Neural cell (in vitro differentiated cells): ENCODE results near the gene SH3PXD2A. TPM values are rescaled to one million over a fixed set of nuclear protein-coding genes. Genes with fewer than 3 reads are reported as not detected.

ENCODE experiments used
- H2AFZ ChIP-seq: fragments of 200-600, 300-800 bp; sonication (generic), shearing (Covaris generic); 2 replicates; pipeline ENCODE4 v1.6.0; 2014; ENCODE audit warnings: low read depth, mild to moderate bottlenecking, antibody characterized with exemption, low read length, moderate library complexity
- H3F3A ChIP-seq: fragments of 200-600 bp; shearing (Covaris generic); 2 replicates; pipeline ENCODE4 v1.6.1; 2016; ENCODE audit warnings: mild to moderate bottlenecking, moderate library complexity, mixed read lengths, antibody characterized with exemption, low read length; ENCODE audit not compliant: insufficient read depth, poor library complexity, severe bottlenecking
- H3K27ac ChIP-seq: fragments of 200-600, 300-800 bp; sonication (generic), shearing (Covaris generic); 2 replicates; pipeline ENCODE4 v1.5.1; 2014; ENCODE audit warnings: mild to moderate bottlenecking, low read length, moderate library complexity
- H3K27me3 ChIP-seq: fragments of 300-800, 200-600 bp; sonication (generic), shearing (Covaris generic); 2 replicates; pipeline ENCODE4 v1.6.0; 2014; ENCODE audit warnings: mild to moderate bottlenecking, low read depth, low read length, moderate library complexity; ENCODE audit not compliant: insufficient read depth
- H3K36me3 ChIP-seq: fragments of 300-800, 200-600 bp; sonication (generic), shearing (Covaris generic); 2 replicates; pipeline ENCODE4 v1.5.1; 2014; ENCODE audit warnings: mild to moderate bottlenecking, antibody characterized with exemption, low read length, moderate library complexity; ENCODE audit not compliant: insufficient read depth
- H3K4me2 ChIP-seq: fragments of 300-800, 200-600 bp; sonication (generic), shearing (Covaris generic); 2 replicates; pipeline ENCODE4 v1.6.0; 2014; ENCODE audit warnings: mild to moderate bottlenecking, low read length
- H3K4me3 ChIP-seq: fragments of 300-800, 200-600 bp; sonication (generic), shearing (Covaris generic); 2 replicates; pipeline ENCODE4 v1.5.1; 2014; ENCODE audit warnings: mild to moderate bottlenecking, low read length, moderate library complexity
- H3K79me2 ChIP-seq: fragments of 200-600 bp; shearing (Covaris generic); replicated peaks from 2 replicates; pipeline ENCODE4 v1.6.0; 2014; ENCODE audit warnings: mild to moderate bottlenecking, low read length, moderate library complexity; ENCODE audit not compliant: insufficient read depth
- H3K9ac ChIP-seq: fragments of 300-800, 200-600 bp; sonication (generic), shearing (Covaris generic); 2 replicates; pipeline ENCODE4 v1.6.1; 2016; ENCODE audit warnings: mild to moderate bottlenecking, low read length, mixed read lengths
- H3K9me2 ChIP-seq: fragments of 200-600 bp; shearing (Covaris generic); 2 replicates; pipeline ENCODE4 v1.6.1; 2016; ENCODE audit warnings: mild to moderate bottlenecking, low read length, mixed read lengths; ENCODE audit not compliant: insufficient read depth
- H3K9me3 ChIP-seq: fragments of 200-600, 300-800 bp; sonication (generic), shearing (Covaris generic); 2 replicates; pipeline ENCODE4 v1.6.1; 2016; ENCODE audit warnings: mild to moderate bottlenecking, mixed run types, low read length, moderate library complexity, mixed read lengths
- H4K20me1 ChIP-seq: fragments of 200-600 bp; shearing (Covaris generic); 2 replicates; pipeline ENCODE4 v1.6.1; 2016; ENCODE audit warnings: mild to moderate bottlenecking, mixed run types; ENCODE audit not compliant: insufficient read depth
- EP300 ChIP-seq: fragments of 450-650 bp; conservative IDR thresholded peaks from 2 replicates; pipeline ENCODE4 v1.6.1; 2014; ENCODE audit warnings: antibody characterized with exemption, mild to moderate bottlenecking, moderate library complexity; ENCODE audit not compliant: poor library complexity, severe bottlenecking
- EZH2 ChIP-seq: fragments of 200-600, 300-800 bp; shearing (Covaris generic), sonication (generic); IDR thresholded peaks from 2 replicates; pipeline ENCODE4 v1.6.1; 2014; ENCODE audit warnings: antibody characterized with exemption, low read length, borderline replicate concordance, mild to moderate bottlenecking; ENCODE audit not compliant: insufficient read depth, poor library complexity, severe bottlenecking
- MXI1 ChIP-seq: fragments of 450-650 bp; conservative IDR thresholded peaks from 2 replicates; pipeline ENCODE4 v1.6.1; 2014; ENCODE audit warnings: antibody characterized with exemption, mild to moderate bottlenecking; ENCODE audit not compliant: poor library complexity, severe bottlenecking
- POLR2AphosphoS5 ChIP-seq: IDR thresholded peaks from 2 replicates; pipeline ENCODE4 v1.6.1; 2012
- RAD21 ChIP-seq: fragments of 450-650 bp; conservative IDR thresholded peaks from 2 replicates; pipeline ENCODE4 v1.6.1; 2014; ENCODE audit warnings: antibody characterized with exemption, mild to moderate bottlenecking, moderate library complexity
- SMC3 ChIP-seq: fragments of 450-650 bp; conservative IDR thresholded peaks from 2 replicates; pipeline ENCODE4 v1.6.1; 2014; ENCODE audit warnings: antibody characterized with exemption, mild to moderate bottlenecking, moderate library complexity; ENCODE audit not compliant: poor library complexity
- TAF1 ChIP-seq: IDR thresholded peaks from 2 replicates; pipeline ENCODE4 v1.6.1; 2012; ENCODE audit warnings: low read depth
- polyA plus RNA-seq: library from polyadenylated mRNA; depleted of rRNA; stranded (reverse); fragments of >200 nt; gene quantifications from 2 replicates; pipeline ENCODE4 v1.2.3, GENCODE V29; 2014
- TF ChIP-seq, protein P1 (sequence below): fragments of 450-650 bp; IDR thresholded peaks from 2 replicates; pipeline ENCODE4 v1.5.1; 2014; ENCODE audit warnings: antibody characterized with exemption, mild to moderate bottlenecking, moderate library complexity; ENCODE audit not compliant: poor library complexity, severe bottlenecking
- TF ChIP-seq, protein P2 (sequence below): IDR thresholded peaks from 2 replicates; pipeline ENCODE4 v1.6.1; 2012; ENCODE audit warnings: borderline replicate concordance

Gene SH3PXD2A
- polyA plus RNA-seq, 1 donor from 2014 or later = 5.2 TPM

DNA sequence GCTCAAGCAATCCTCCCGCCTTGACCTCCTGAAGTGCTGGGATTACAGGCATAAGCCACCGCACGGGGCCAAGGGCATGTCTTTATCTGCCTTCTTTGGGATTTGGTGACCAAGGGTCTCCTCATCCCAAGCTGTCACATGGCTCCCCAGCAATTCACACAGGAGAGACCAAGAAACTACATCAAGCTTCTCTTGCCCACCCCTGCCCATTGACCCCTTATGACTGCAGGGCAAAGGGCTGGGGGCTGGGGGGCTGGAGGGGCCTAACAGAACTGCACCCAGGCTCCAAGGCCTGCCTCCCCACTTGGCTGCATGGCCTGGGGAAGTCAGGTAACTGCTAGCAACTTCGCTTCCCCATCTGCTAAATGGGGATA is 137.1 kb downstream of the SH3PXD2A start:
- Histone ChIP-seq H3K27ac (no peak overlapping the region), H2AFZ (no peak overlapping the region), H3K27me3 (no peaks in the 10 kb centered on the region), H3K36me3 (no peaks in the 10 kb centered on the region), H4K20me1 (no peaks in the 10 kb centered on the region), H3K4me3 (no peak overlapping the region), H3K9me3 (no peaks in the 10 kb centered on the region), H3K79me2 (no peaks in the 10 kb centered on the region), H3K9me2 (no peaks in the 10 kb centered on the region), H3K4me2 (no peak overlapping the region), H3F3A (no peaks in the 10 kb centered on the region), H3K9ac (no peak overlapping the region)
- no peak for TF ChIP-seq TAF1
- TF ChIP-seq RAD21 = no peak
- no peak for TF ChIP-seq MXI1
- TF ChIP-seq, protein P1, sequence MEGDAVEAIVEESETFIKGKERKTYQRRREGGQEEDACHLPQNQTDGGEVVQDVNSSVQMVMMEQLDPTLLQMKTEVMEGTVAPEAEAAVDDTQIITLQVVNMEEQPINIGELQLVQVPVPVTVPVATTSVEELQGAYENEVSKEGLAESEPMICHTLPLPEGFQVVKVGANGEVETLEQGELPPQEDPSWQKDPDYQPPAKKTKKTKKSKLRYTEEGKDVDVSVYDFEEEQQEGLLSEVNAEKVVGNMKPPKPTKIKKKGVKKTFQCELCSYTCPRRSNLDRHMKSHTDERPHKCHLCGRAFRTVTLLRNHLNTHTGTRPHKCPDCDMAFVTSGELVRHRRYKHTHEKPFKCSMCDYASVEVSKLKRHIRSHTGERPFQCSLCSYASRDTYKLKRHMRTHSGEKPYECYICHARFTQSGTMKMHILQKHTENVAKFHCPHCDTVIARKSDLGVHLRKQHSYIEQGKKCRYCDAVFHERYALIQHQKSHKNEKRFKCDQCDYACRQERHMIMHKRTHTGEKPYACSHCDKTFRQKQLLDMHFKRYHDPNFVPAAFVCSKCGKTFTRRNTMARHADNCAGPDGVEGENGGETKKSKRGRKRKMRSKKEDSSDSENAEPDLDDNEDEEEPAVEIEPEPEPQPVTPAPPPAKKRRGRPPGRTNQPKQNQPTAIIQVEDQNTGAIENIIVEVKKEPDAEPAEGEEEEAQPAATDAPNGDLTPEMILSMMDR = no peak
- TF ChIP-seq SMC3 = no peak
- TF ChIP-seq EZH2 = no peak
- TF ChIP-seq EP300 = no peak
- TF ChIP-seq POLR2AphosphoS5 = no peak
- TF ChIP-seq, protein P2, sequence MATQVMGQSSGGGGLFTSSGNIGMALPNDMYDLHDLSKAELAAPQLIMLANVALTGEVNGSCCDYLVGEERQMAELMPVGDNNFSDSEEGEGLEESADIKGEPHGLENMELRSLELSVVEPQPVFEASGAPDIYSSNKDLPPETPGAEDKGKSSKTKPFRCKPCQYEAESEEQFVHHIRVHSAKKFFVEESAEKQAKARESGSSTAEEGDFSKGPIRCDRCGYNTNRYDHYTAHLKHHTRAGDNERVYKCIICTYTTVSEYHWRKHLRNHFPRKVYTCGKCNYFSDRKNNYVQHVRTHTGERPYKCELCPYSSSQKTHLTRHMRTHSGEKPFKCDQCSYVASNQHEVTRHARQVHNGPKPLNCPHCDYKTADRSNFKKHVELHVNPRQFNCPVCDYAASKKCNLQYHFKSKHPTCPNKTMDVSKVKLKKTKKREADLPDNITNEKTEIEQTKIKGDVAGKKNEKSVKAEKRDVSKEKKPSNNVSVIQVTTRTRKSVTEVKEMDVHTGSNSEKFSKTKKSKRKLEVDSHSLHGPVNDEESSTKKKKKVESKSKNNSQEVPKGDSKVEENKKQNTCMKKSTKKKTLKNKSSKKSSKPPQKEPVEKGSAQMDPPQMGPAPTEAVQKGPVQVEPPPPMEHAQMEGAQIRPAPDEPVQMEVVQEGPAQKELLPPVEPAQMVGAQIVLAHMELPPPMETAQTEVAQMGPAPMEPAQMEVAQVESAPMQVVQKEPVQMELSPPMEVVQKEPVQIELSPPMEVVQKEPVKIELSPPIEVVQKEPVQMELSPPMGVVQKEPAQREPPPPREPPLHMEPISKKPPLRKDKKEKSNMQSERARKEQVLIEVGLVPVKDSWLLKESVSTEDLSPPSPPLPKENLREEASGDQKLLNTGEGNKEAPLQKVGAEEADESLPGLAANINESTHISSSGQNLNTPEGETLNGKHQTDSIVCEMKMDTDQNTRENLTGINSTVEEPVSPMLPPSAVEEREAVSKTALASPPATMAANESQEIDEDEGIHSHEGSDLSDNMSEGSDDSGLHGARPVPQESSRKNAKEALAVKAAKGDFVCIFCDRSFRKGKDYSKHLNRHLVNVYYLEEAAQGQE = no peak

DNA sequence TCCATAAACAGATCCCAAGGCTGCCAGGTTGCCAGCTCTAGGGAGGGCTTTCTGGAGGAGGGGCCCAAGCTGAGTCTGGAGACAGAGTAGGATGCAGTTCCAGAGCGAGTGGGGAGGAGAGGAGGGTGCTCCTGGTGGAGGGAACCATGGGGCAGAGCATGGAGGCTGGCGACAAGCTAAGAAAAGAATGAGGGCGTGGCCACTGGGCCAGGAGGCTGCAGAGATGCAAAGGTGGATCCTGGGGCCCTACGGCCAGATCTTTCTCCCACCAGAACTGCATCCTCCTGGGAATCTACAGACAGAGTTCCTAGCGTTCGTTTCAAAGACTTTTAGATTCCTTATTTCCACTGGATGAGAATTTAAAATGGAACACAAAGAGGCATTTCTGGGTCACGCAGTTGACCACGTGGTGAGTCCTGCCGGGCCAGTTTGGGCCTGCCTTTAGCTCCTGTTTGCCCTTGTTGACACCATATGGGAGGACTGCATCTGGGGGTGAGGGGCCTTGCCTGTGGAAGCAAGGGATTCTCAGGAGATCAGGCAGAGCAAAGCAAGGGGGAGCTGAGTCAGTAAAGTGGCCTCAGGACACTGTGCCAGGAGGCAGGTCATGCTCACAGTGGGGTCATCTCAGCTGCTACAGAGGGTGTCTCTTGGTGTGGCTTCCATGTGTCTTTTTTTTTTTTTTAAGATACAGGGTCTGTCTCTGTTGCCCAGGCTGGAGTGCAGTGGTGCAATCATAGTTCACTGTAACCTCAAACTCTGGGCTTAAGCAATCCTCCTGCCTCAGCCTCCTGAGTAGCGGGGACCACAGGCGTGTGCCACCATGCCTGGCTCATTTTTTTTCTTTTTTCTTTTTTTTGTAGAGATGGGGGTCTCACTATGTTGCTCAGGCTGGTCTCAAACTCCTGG is 137.8 kb downstream of the SH3PXD2A start:
- Histone ChIP-seq H3K9me2 (no peaks in the 10 kb centered on the region), H3K27me3 (no peaks in the 10 kb centered on the region), H3K36me3 (no peaks in the 10 kb centered on the region), H3K79me2 (no peaks in the 10 kb centered on the region), H3F3A (no peaks in the 10 kb centered on the region), H3K4me2 (no peak overlapping the region), H4K20me1 (no peaks in the 10 kb centered on the region), H3K4me3 (no peak overlapping the region), H3K9ac (no peak overlapping the region), H3K27ac (no peak overlapping the region), H3K9me3 (no peaks in the 10 kb centered on the region), H2AFZ (no peak overlapping the region)
- TF ChIP-seq POLR2AphosphoS5 (no peak), EP300 (no peak), RAD21 (no peak), EZH2 (no peak), SMC3 (no peak)
